Hepatocyte (in vitro differentiated cells): ENCODE results near the gene LIMK2. TPM values are rescaled to one million over a fixed set of nuclear protein-coding genes. Genes with fewer than 3 reads are reported as not detected.

Experiments used
- DNase-seq: peaks from one replicate; pipeline ENCODE4 v3.0.0-alpha.2; 2016; ENCODE audit warnings: low spot score
- H2AFZ ChIP-seq: fragments of 200-600 bp; sonication (generic); 2 replicates; pipeline ENCODE4 v1.6.0; 2016; ENCODE audit warnings: antibody characterized with exemption, mild to moderate bottlenecking
- H3K27ac ChIP-seq: fragments of 200-600 bp; sonication (generic); 2 replicates; pipeline ENCODE4 v1.5.1; 2016; ENCODE audit warnings: mild to moderate bottlenecking
- H3K27me3 ChIP-seq: fragments of 200-600 bp; sonication (generic); 2 replicates; pipeline ENCODE4 v1.6.1; 2016
- H3K36me3 ChIP-seq: fragments of 200-600 bp; sonication (generic); replicated peaks from 2 replicates; pipeline ENCODE4 v1.5.1; 2016; ENCODE audit warnings: low read depth; ENCODE audit not compliant: insufficient read depth
- H3K4me1 ChIP-seq: fragments of 200-600 bp; sonication (generic); 2 replicates; pipeline ENCODE4 v1.5.1; 2016; ENCODE audit warnings: mild to moderate bottlenecking, moderate library complexity; ENCODE audit not compliant: insufficient read depth
- H3K4me2 ChIP-seq: fragments of 200-600 bp; sonication (generic); 2 replicates; pipeline ENCODE4 v1.6.0; 2016
- H3K4me3 ChIP-seq: fragments of 200-600 bp; sonication (generic); 2 replicates; pipeline ENCODE4 v1.5.1; 2016; ENCODE audit warnings: mild to moderate bottlenecking
- H3K79me2 ChIP-seq: fragments of 200-600 bp; sonication (generic); 2 replicates; pipeline ENCODE4 v1.6.0; 2017; ENCODE audit warnings: mild to moderate bottlenecking
- H3K9me2 ChIP-seq: fragments of 200-600 bp; sonication (generic); replicated peaks from 2 replicates; pipeline ENCODE4 v1.6.0; 2017; ENCODE audit warnings: mild to moderate bottlenecking; ENCODE audit not compliant: insufficient read depth
- H3K9me3 ChIP-seq: fragments of 200-600 bp; sonication (generic); 2 replicates; pipeline ENCODE4 v1.5.1; 2016; ENCODE audit warnings: low read depth, mild to moderate bottlenecking
- H4K20me1 ChIP-seq: fragments of 200-600 bp; sonication (generic); 2 replicates; pipeline ENCODE4 v1.6.0; 2016; ENCODE audit warnings: mild to moderate bottlenecking; ENCODE audit not compliant: insufficient read depth, poor library complexity, severe bottlenecking
- EZH2 ChIP-seq: fragments of 200-600 bp; sonication (generic); IDR thresholded peaks from 2 replicates; pipeline ENCODE4 v1.6.1; 2016; ENCODE audit warnings: antibody characterized with exemption, mild to moderate bottlenecking, borderline replicate concordance
- EZH2phosphoT487 ChIP-seq: fragments of 200-600 bp; sonication (generic); IDR thresholded peaks from one replicate; pipeline ENCODE4 v1.6.1; 2018; ENCODE audit warnings: antibody characterized with exemption, mild to moderate bottlenecking, low read depth, moderate library complexity; ENCODE audit not compliant: unreplicated experiment, severe bottlenecking
- WGBS: methylation state at CpG from one replicate; pipeline ENCODE4 v1.1.6; 2016; ENCODE audit warnings: low lambda C conversion rate; ENCODE audit errors: missing lambda C conversion rate; 5-methylcytosine and 5-hydroxymethylcytosine counted together
- polyA plus RNA-seq: library from polyadenylated mRNA; unstranded; fragments of >200 nt; fragmentation: Nextera tagmentation; extraction: Ambion mirVana; gene quantifications from 2 replicates; pipeline ENCODE4 v1.2.1, GENCODE V29; 2016
- total RNA-seq: library from RNA; depleted of rRNA; stranded (reverse); fragments of >200 nt; gene quantifications from 2 replicates; pipeline ENCODE4 v1.2.3, GENCODE V29; 2014
- TF ChIP-seq, protein P1 (sequence below): fragments of 200-600 bp; sonication (generic); IDR thresholded peaks from 2 replicates; pipeline ENCODE4 v1.5.1; 2016; ENCODE audit warnings: antibody characterized with exemption, mild to moderate bottlenecking; ENCODE audit not compliant: poor library complexity

LIMK2 gene
- total and polyA plus RNA-seq, 2 experiments from 2014 or later: 45.9 to 49.9 TPM

GRCh38 chr22:31246687-31247086 is 34.6 kb downstream of the LIMK2 start:
- Histone ChIP-seq H4K20me1 (no peaks in the 10 kb centered on the region), H3K27me3 (no peaks in the 10 kb centered on the region), H3K27ac (no peak overlapping the region), H3K79me2 (peaks cover 39% of the 10 kb centered on the region), H3K9me3 (no peaks in the 10 kb centered on the region), H3K4me1 (peaks cover 57% of the 10 kb centered on the region), H3K36me3 (no peaks in the 10 kb centered on the region), H3K9me2 (no peaks in the 10 kb centered on the region), H3K4me2 (no peak overlapping the region), H2AFZ (no peak overlapping the region), H3K4me3 (no peak overlapping the region)
- no peak for TF ChIP-seq EZH2
- TF ChIP-seq, protein P1, sequence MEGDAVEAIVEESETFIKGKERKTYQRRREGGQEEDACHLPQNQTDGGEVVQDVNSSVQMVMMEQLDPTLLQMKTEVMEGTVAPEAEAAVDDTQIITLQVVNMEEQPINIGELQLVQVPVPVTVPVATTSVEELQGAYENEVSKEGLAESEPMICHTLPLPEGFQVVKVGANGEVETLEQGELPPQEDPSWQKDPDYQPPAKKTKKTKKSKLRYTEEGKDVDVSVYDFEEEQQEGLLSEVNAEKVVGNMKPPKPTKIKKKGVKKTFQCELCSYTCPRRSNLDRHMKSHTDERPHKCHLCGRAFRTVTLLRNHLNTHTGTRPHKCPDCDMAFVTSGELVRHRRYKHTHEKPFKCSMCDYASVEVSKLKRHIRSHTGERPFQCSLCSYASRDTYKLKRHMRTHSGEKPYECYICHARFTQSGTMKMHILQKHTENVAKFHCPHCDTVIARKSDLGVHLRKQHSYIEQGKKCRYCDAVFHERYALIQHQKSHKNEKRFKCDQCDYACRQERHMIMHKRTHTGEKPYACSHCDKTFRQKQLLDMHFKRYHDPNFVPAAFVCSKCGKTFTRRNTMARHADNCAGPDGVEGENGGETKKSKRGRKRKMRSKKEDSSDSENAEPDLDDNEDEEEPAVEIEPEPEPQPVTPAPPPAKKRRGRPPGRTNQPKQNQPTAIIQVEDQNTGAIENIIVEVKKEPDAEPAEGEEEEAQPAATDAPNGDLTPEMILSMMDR: no peak
- TF ChIP-seq EZH2phosphoT487: no peak
- no peak for DNase-seq
- 72% methylated on average over 2 of the region's 2 CpGs for WGBS

GRCh38 chr22:31247726-31248125 is 35.6 kb downstream of the LIMK2 start:
- Histone ChIP-seq H2AFZ (no peak overlapping the region), H3K9me3 (no peaks in the 10 kb centered on the region), H3K79me2 (peaks cover 46% of the 10 kb centered on the region), H3K9me2 (no peaks in the 10 kb centered on the region), H3K27ac (peak overlapping the region; percentile 1), H3K4me3 (no peak overlapping the region), H3K27me3 (no peaks in the 10 kb centered on the region), H4K20me1 (no peaks in the 10 kb centered on the region), H3K4me2 (peak overlapping the region; percentile 86), H3K4me1 (peaks cover 57% of the 10 kb centered on the region), H3K36me3 (no peaks in the 10 kb centered on the region)
- no peak for DNase-seq
- 80% methylated on average over 1 of the region's 1 CpG for WGBS
- TF ChIP-seq, protein P1: no peak
- TF ChIP-seq EZH2 (no peak), EZH2phosphoT487 (no peak)

- TF ChIP-seq EZH2: no peak
- TF ChIP-seq EZH2phosphoT487: no peak
- TF ChIP-seq, protein P1: no peak
- H3K27ac ChIP-seq: peak overlapping the region; percentile 95
- H3K9me3 ChIP-seq: no peaks in the 10 kb centered on the region
- peaks cover 58% of the 10 kb centered on the region for H3K4me1 ChIP-seq
- H2AFZ ChIP-seq: no peak overlapping the region
- H3K27me3 ChIP-seq: no peaks in the 10 kb centered on the region
- peak; percentile 92 for DNase-seq
- peak overlapping the region; percentile 34 for H3K4me3 ChIP-seq
- WGBS: 14% methylated on average over 17 of the region's 17 CpGs
- peaks cover 51% of the 10 kb centered on the region for H3K79me2 ChIP-seq
- peak overlapping the region; percentile 86 for H3K4me2 ChIP-seq
- no peaks in the 10 kb centered on the region for H4K20me1 ChIP-seq
- H3K9me2 ChIP-seq: no peaks in the 10 kb centered on the region
- H3K36me3 ChIP-seq: no peaks in the 10 kb centered on the region
Measured at GRCh38 chr22:31248138-31248745, 36.1 kb downstream of the LIMK2 start.
